ENCODE data around the gene TNPO1. TPM values are rescaled to one million over a fixed set of nuclear protein-coding genes. Genes with fewer than 3 reads are reported as not detected.
A peak's percentile ranks its signal among the peaks of the same experiment; 100 is the strongest.

Gene TNPO1
- total and polyA plus RNA-seq, 10 of the 15 experiments (the other 5 are each of a cell fraction or from before 2014, with no cell fraction given): 18.1 to 123 (median 79.2) TPM

DNA sequence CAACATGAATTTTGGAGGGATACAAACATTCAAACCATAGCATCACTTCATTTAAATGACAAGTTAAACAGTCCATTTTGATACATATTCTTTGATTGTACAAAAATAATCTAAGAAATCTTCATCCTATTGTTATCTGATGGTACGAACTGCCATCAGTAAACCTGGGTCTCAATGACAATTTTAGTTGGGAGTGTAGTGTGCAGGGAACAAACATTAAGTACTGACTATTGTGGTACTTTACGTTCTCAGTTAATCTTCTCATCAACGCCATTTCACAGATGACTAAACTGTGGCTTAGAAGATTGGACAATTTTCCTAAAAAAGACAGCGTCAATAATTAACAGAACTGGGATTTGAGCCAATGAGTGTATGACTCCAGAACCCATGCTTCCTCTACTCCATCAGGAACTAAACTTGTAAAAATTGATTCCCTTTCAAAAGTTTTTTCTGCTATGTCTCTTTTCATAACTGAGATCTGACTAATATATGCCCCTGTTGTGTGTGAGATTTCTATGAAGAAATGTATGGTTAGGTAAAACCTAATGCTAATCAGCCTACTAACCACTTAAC is 21.1 kb downstream of the TNPO1 start (continued):
- TF ChIP-seq, protein P1, sequence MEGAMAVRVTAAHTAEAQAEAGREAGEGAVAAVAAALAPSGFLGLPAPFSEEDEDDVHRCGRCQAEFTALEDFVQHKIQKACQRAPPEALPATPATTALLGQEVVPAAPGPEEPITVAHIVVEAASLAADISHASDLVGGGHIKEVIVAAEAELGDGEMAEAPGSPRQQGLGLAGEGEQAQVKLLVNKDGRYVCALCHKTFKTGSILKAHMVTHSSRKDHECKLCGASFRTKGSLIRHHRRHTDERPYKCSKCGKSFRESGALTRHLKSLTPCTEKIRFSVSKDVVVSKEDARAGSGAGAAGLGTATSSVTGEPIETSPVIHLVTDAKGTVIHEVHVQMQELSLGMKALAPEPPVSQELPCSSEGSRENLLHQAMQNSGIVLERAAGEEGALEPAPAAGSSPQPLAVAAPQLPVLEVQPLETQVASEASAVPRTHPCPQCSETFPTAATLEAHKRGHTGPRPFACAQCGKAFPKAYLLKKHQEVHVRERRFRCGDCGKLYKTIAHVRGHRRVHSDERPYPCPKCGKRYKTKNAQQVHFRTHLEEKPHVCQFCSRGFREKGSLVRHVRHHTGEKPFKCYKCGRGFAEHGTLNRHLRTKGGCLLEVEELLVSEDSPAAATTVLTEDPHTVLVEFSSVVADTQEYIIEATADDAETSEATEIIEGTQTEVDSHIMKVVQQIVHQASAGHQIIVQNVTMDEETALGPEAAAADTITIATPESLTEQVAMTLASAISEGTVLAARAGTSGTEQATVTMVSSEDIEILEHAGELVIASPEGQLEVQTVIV (IDR thresholded peaks at IDR 0.05; ENCODE audit: borderline replicate concordance, partially characterized antibody): no peak
- TF ChIP-seq SUPT20H (IDR thresholded peaks at IDR 0.05; ENCODE audit: borderline replicate concordance, control insufficient read depth, low read depth, low read length): no peak
- no peak for TF ChIP-seq RUNX3 (IDR thresholded peaks at IDR 0.05; ENCODE audit: low read length)
- no peak for TF ChIP-seq BACH1 (IDR thresholded peaks at IDR 0.05; ENCODE audit: borderline replicate concordance)
- no peak for TF ChIP-seq HCFC1 (IDR thresholded peaks at IDR 0.05; ENCODE audit: low read length)

DNA sequence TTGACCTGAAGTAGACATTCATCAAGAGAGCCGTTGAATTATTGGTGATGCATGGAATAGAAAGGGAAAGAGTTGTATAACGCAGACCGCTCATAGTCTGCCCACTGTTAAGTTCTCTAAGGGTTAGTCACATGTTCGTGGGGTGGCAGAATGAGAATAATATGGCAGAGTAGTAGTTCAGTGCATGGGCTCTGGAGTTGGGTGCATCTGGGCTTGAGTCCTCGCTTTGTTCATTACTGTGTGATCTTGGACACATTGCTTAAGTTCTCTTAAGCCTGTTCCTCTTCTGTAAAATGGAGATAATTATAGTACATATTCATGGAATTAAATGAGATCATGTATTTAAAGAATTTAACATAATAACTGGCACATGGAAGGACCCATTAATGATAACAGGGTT is 23.6 kb downstream of the TNPO1 start:
- ChIA-PET CTCF (interaction anchor here (1.0 to 1.6 kb wide), 2 partner anchors 11 to 228 kb away, joined by 3 to 6 read pairs; no protein-coding TSS in a partner anchor), RAD21 (ENCODE audit: unreplicated experiment) (interaction anchor here (3.7 kb wide), 1 partner anchor 22 kb away, joined by 9 read pairs; no protein-coding TSS in a partner anchor), POLR2A (no interaction called here), SMC1A (ENCODE audit: uncharacterized antibody, unreplicated experiment) (interaction anchor here (3.2 kb wide), 1 partner anchor 22 kb away, joined by 14 read pairs; no protein-coding TSS in a partner anchor)
- H3K27me3 ChIP-seq (replicated peaks in 1 of 2; ENCODE audit: control insufficient read depth in 2 of 2, insufficient read depth in 2 of 2, low read length in 1 of 2): no peaks in the 10 kb centered on the region
- no peak overlapping the region for H3K9ac ChIP-seq (ENCODE audit: control insufficient read depth, insufficient read depth, low read length)
- no peak overlapping the region for H2AFZ ChIP-seq (ENCODE audit: control insufficient read depth, low read depth, low read length)
- peaks cover 6% of the 10 kb centered on the region; the same call in 1 of the 2 replicates for H3K4me1 ChIP-seq (ENCODE audit: control insufficient read depth, insufficient read depth, low read length)
- no peak overlapping the region for H3K4me2 ChIP-seq (ENCODE audit: control insufficient read depth, insufficient read depth)
- WGBS (ENCODE audit: insufficient coverage, insufficient replicate concordance, low lambda C conversion rate, missing lambda C conversion rate): 76% methylated on average over 5 of the region's 5 CpGs
- no peak overlapping the region for H3K27ac ChIP-seq (ENCODE audit: control insufficient read depth, insufficient read depth)
- in situ Hi-C loops (cut with MboI) (no loop called here), intact Hi-C loops (cut with micrococcal nuclease; ENCODE audit: unreplicated experiment) (no loop called here)
- no peaks in the 10 kb centered on the region for H3K36me3 ChIP-seq (ENCODE audit: control insufficient read depth in 2 of 2, insufficient read depth in 2 of 2, low read length in 1 of 2)
- no peaks in the 10 kb centered on the region for H3K9me3 ChIP-seq (replicated peaks; ENCODE audit: control insufficient read depth, insufficient read depth, low read length)
- H4K20me1 ChIP-seq (ENCODE audit: control insufficient read depth, insufficient read depth): no peaks in the 10 kb centered on the region
- H3K79me2 ChIP-seq (ENCODE audit: control insufficient read depth, insufficient read depth, low read length): no peaks in the 10 kb centered on the region; the same call in 1 of the 2 replicates
- peak; percentile 38 for FAIRE-seq
- no TSS peak for BruUV-seq (replicated peaks)
- DNase-seq (ENCODE audit: low read depth, low spot score): no peak
- H3K4me3 ChIP-seq: no peak overlapping the region
- no peak for ATAC-seq
- TF ChIP-seq, protein P2, sequence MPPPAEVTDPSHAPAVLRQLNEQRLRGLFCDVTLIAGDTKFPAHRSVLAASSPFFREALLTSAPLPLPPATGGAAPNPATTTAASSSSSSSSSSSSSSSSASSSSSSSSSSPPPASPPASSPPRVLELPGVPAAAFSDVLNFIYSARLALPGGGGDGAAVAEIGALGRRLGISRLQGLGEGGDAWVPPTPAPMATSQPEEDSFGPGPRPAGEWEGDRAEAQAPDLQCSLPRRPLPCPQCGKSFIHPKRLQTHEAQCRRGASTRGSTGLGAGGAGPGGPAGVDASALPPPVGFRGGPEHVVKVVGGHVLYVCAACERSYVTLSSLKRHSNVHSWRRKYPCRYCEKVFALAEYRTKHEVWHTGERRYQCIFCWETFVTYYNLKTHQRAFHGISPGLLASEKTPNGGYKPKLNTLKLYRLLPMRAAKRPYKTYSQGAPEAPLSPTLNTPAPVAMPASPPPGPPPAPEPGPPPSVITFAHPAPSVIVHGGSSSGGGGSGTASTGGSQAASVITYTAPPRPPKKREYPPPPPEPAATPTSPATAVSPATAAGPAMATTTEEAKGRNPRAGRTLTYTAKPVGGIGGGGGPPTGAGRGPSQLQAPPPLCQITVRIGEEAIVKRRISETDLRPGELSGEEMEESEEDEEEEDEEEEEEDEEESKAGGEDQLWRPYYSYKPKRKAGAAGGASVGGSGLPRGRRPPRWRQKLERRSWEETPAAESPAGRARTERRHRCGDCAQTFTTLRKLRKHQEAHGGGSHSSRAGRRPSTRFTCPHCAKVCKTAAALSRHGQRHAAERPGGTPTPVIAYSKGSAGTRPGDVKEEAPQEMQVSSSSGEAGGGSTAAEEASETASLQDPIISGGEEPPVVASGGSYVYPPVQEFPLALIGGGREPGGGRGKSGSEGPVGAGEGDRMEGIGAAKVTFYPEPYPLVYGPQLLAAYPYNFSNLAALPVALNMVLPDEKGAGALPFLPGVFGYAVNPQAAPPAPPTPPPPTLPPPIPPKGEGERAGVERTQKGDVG (CRISPR knock-in tag; IDR thresholded peaks at IDR 0.05): no peak
- TF ChIP-seq TCF3 (IDR thresholded peaks at IDR 0.05; ENCODE audit: borderline replicate concordance, insufficient read depth, low read depth, low read length): no peak
- TF ChIP-seq, protein P3, sequence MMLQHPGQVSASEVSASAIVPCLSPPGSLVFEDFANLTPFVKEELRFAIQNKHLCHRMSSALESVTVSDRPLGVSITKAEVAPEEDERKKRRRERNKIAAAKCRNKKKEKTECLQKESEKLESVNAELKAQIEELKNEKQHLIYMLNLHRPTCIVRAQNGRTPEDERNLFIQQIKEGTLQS (IDR thresholded peaks at IDR 0.05; ENCODE audit: borderline replicate concordance, extremely low read depth, low read depth, low read length): no peak
- TF ChIP-seq, protein P1 (IDR thresholded peaks at IDR 0.05; ENCODE audit: borderline replicate concordance, partially characterized antibody): no peak
- TF ChIP-seq JUNB (IDR thresholded peaks at IDR 0.05): no peak
- TF ChIP-seq EGR1 (IDR thresholded peaks at IDR 0.05; ENCODE audit: borderline replicate concordance in 1 of 2, low read depth in 2 of 2, low read length in 2 of 2): no peak
- TF ChIP-seq SMC3 (IDR thresholded peaks at IDR 0.05; ENCODE audit: borderline replicate concordance, low read length): no peak
- TF ChIP-seq CHD1 (IDR thresholded peaks at IDR 0.05; ENCODE audit: low read depth, low read length): no peak
- no peak for TF ChIP-seq IKZF1 (conservative IDR thresholded peaks at IDR 0.05)

Data from GM12878 (cell line).